WTC11 (cell line): ENCODE results near the gene PLEKHN1. TPM values are rescaled to one million over a fixed set of nuclear protein-coding genes. Genes with fewer than 3 reads are reported as not detected.

Experiments
- ATAC-seq: fragments of 200-7000 bp; cut with Tn5 transposase; 2 replicates; pipeline ENCODE4 v1.10.0; 2021; ENCODE audit warnings: mild to moderate bottlenecking, moderate library complexity
- CTCF ChIA-PET: fragments of 300-600 bp; sonication (Branson Sonifier 250); formaldehyde crosslinking; loops from one replicate; lab custom pipeline; 2021; ENCODE audit warnings: antibody characterized with exemption; lab: Charles Lee
- POLR2A ChIA-PET: fragments of 350-600 bp; sonication (Branson Sonifier 250); formaldehyde crosslinking; loops from one replicate; lab custom pipeline; 2021; ENCODE audit warnings: antibody characterized with exemption; lab: Charles Lee
- DNase-seq: peaks from one replicate; pipeline ENCODE4 v3.0.0; 2021; ENCODE audit warnings: low spot score
- H3K27ac Mint-ChIP-seq: 2 replicates; pipeline ENCODE4 v1.8.0; 2021; ENCODE audit warnings: mixed read lengths
- H3K27me3 Mint-ChIP-seq: 2 replicates; pipeline ENCODE4 v1.8.0; 2021; ENCODE audit warnings: low read depth, mild to moderate bottlenecking, moderate library complexity, mixed read lengths
- H3K36me3 Mint-ChIP-seq: 2 replicates; pipeline ENCODE4 v1.8.0; 2021; ENCODE audit warnings: mixed read lengths
- H3K4me1 Mint-ChIP-seq: 2 replicates; pipeline ENCODE4 v1.8.0; 2022; ENCODE audit warnings: mixed read lengths
- H3K4me3 Mint-ChIP-seq: 2 replicates; pipeline ENCODE4 v1.8.0; 2021; ENCODE audit warnings: mild to moderate bottlenecking, moderate library complexity, mixed read lengths
- H3K9me3 Mint-ChIP-seq: 2 replicates; pipeline ENCODE4 v1.8.0; 2021; ENCODE audit warnings: mixed read lengths
- ATF1 ChIP-seq: sonication (generic); formaldehyde crosslinking; IDR thresholded peaks from 2 replicates; pipeline ENCODE4 v1.8.1; 2023; ENCODE audit warnings: mild to moderate bottlenecking, moderate library complexity, missing genetic modification reagents
- ELF4 ChIP-seq: sonication (generic); formaldehyde crosslinking; IDR thresholded peaks from 2 replicates; pipeline ENCODE4 v1.8.1; 2022; ENCODE audit warnings: low read depth, mild to moderate bottlenecking, moderate library complexity, missing genetic modification reagents
- ESRRA ChIP-seq: sonication (generic); formaldehyde crosslinking; IDR thresholded peaks from 2 replicates; pipeline ENCODE4 v1.8.1; 2022; ENCODE audit warnings: mild to moderate bottlenecking, missing genetic modification reagents, borderline replicate concordance
- HMGA2 ChIP-seq: fragments of 250-450 bp; sonication (Bioruptor Pico); IDR thresholded peaks from 2 replicates; pipeline ENCODE4 v1.4.0; 2021; ENCODE audit warnings: mild to moderate bottlenecking, moderate library complexity
- IRF2 ChIP-seq: sonication (generic); formaldehyde crosslinking; IDR thresholded peaks from 2 replicates; pipeline ENCODE4 v1.8.0; 2022; ENCODE audit warnings: low read depth, missing genetic modification reagents, borderline replicate concordance
- JAZF1 ChIP-seq: fragments of 250-450 bp; sonication (Bioruptor Pico); IDR thresholded peaks from 2 replicates; pipeline ENCODE4 v1.9.0; 2021; ENCODE audit warnings: moderate library complexity, mild to moderate bottlenecking, inconsistent platforms
- MXD4 ChIP-seq: fragments of 250-450 bp; sonication (Bioruptor Pico); IDR thresholded peaks from 2 replicates; pipeline ENCODE4 v1.8.0; 2021; ENCODE audit warnings: mild to moderate bottlenecking, moderate library complexity, borderline replicate concordance
- NFYB ChIP-seq: sonication (generic); formaldehyde crosslinking; conservative IDR thresholded peaks from 2 replicates; pipeline ENCODE4 v1.8.0; 2022; ENCODE audit warnings: low read depth, missing genetic modification reagents
- NR2C2 ChIP-seq: sonication (generic); formaldehyde crosslinking; IDR thresholded peaks from 2 replicates; pipeline ENCODE4 v1.8.0; 2022; ENCODE audit warnings: mild to moderate bottlenecking, missing genetic modification reagents
- PRRX2 ChIP-seq: fragments of 250-450 bp; sonication (Bioruptor Pico); IDR thresholded peaks from 2 replicates; pipeline ENCODE4 v1.8.0; 2021; ENCODE audit warnings: mild to moderate bottlenecking
- SMAD3 ChIP-seq: sonication (generic); formaldehyde crosslinking; IDR thresholded peaks from 2 replicates; pipeline ENCODE4 v1.8.0; 2022; ENCODE audit warnings: missing genetic modification reagents, mild to moderate bottlenecking, borderline replicate concordance
- TEAD4 ChIP-seq: sonication (generic); formaldehyde crosslinking; IDR thresholded peaks from 2 replicates; pipeline ENCODE4 v1.8.0; 2022; ENCODE audit warnings: mild to moderate bottlenecking, missing genetic modification reagents
- ZNF121 ChIP-seq: sonication (generic); formaldehyde crosslinking; IDR thresholded peaks from 2 replicates; pipeline ENCODE4 v1.8.0; 2023; ENCODE audit warnings: missing genetic modification reagents
- ZNF232 ChIP-seq: sonication (generic); formaldehyde crosslinking; IDR thresholded peaks from 2 replicates; pipeline ENCODE4 v1.8.0; 2022; ENCODE audit warnings: mild to moderate bottlenecking, missing genetic modification reagents
- total RNA-seq: library from RNA; stranded (reverse); gene quantifications from 3 replicates; pipeline ENCODE4 v1.2.3, GENCODE V29; 2021
- TF ChIP-seq, protein P1 (sequence below): sonication (generic); formaldehyde crosslinking; conservative IDR thresholded peaks from 2 replicates; pipeline ENCODE4 v1.8.1; 2022; ENCODE audit warnings: mild to moderate bottlenecking, missing genetic modification reagents
- TF ChIP-seq, protein P2 (sequence below): fragments of 250-450 bp; sonication (Bioruptor Pico); IDR thresholded peaks from 2 replicates; pipeline ENCODE4 v1.8.0; 2021; ENCODE audit warnings: mild to moderate bottlenecking
- TF ChIP-seq, protein P3 (sequence below): sonication (generic); formaldehyde crosslinking; IDR thresholded peaks from 2 replicates; pipeline ENCODE4 v1.8.1; 2022; ENCODE audit warnings: mild to moderate bottlenecking, moderate library complexity, missing genetic modification reagents
- TF ChIP-seq, protein P4 (sequence below): sonication (generic); formaldehyde crosslinking; IDR thresholded peaks from 2 replicates; pipeline ENCODE4 v1.8.1; 2022; ENCODE audit warnings: mild to moderate bottlenecking, missing genetic modification reagents, moderate library complexity, borderline replicate concordance
- TF ChIP-seq, protein P5 (sequence below): fragments of 200-600 bp; IDR thresholded peaks from 2 replicates; pipeline ENCODE4 v1.8.0; 2022; ENCODE audit warnings: antibody characterized with exemption
- TF ChIP-seq, protein P6 (sequence below): fragments of 250-450 bp; sonication (Bioruptor Pico); IDR thresholded peaks from 2 replicates; pipeline ENCODE4 v1.9.0; 2021; ENCODE audit warnings: moderate library complexity, mild to moderate bottlenecking, inconsistent platforms, borderline replicate concordance
- TF ChIP-seq, protein P7 (sequence below): sonication (generic); formaldehyde crosslinking; IDR thresholded peaks from 2 replicates; pipeline ENCODE4 v1.8.1; 2023; ENCODE audit warnings: mild to moderate bottlenecking, missing genetic modification reagents, moderate library complexity
- TF ChIP-seq, protein P8 (sequence below): sonication (generic); formaldehyde crosslinking; IDR thresholded peaks from 2 replicates; pipeline ENCODE4 v1.8.0; 2023; ENCODE audit warnings: mild to moderate bottlenecking, missing genetic modification reagents

The PLEKHN1 gene
- total RNA-seq, 1 experiment from 2014 or later: 3.4 TPM

DNA sequence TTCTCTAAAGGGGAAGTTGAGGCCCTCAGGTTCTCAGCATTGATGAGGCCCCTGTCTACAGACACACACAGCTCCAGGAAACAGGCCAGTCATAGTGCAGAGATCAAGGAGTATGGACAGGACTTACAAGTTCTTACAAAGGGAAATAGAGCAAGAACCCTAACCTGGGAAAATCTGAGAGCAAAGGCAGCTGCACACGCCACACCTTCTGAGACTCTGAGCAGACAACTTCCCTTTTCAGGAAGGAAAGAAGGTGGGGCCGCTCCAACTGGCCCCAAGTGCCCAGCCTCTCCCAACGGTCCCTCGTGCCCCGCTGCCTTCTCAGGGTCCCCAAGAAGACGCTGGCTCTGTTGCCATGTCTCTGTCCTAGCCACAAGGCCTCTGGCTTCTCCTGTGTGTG is 10.8 kb upstream of the PLEKHN1 start:
- ChIA-PET CTCF (no interaction called here), POLR2A (no interaction called here)
- DNase-seq: no peak
- Mint-ChIP-seq H3K27me3 (peaks cover 9% of the 10 kb centered on the region), H3K36me3 (peaks cover 35% of the 10 kb centered on the region), H3K27ac (no peak overlapping the region), H3K4me3 (no peak overlapping the region), H3K4me1 (peaks cover 11% of the 10 kb centered on the region), H3K9me3 (no peaks in the 10 kb centered on the region)
- TF ChIP-seq HMGA2: no peak
- TF ChIP-seq, protein P1, sequence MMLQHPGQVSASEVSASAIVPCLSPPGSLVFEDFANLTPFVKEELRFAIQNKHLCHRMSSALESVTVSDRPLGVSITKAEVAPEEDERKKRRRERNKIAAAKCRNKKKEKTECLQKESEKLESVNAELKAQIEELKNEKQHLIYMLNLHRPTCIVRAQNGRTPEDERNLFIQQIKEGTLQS: no peak
- TF ChIP-seq, protein P2, sequence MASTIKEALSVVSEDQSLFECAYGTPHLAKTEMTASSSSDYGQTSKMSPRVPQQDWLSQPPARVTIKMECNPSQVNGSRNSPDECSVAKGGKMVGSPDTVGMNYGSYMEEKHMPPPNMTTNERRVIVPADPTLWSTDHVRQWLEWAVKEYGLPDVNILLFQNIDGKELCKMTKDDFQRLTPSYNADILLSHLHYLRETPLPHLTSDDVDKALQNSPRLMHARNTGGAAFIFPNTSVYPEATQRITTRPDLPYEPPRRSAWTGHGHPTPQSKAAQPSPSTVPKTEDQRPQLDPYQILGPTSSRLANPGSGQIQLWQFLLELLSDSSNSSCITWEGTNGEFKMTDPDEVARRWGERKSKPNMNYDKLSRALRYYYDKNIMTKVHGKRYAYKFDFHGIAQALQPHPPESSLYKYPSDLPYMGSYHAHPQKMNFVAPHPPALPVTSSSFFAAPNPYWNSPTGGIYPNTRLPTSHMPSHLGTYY (CRISPR knock-in tag): no peak
- TF ChIP-seq TEAD4 (CRISPR knock-in tag): no peak
- no peak for TF ChIP-seq PRRX2 (CRISPR knock-in tag)
- TF ChIP-seq, protein P3, sequence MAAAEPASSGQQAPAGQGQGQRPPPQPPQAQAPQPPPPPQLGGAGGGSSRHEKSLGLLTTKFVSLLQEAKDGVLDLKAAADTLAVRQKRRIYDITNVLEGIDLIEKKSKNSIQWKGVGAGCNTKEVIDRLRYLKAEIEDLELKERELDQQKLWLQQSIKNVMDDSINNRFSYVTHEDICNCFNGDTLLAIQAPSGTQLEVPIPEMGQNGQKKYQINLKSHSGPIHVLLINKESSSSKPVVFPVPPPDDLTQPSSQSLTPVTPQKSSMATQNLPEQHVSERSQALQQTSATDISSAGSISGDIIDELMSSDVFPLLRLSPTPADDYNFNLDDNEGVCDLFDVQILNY: no peak
- TF ChIP-seq ZNF121 (CRISPR knock-in tag): no peak
- TF ChIP-seq, protein P4, sequence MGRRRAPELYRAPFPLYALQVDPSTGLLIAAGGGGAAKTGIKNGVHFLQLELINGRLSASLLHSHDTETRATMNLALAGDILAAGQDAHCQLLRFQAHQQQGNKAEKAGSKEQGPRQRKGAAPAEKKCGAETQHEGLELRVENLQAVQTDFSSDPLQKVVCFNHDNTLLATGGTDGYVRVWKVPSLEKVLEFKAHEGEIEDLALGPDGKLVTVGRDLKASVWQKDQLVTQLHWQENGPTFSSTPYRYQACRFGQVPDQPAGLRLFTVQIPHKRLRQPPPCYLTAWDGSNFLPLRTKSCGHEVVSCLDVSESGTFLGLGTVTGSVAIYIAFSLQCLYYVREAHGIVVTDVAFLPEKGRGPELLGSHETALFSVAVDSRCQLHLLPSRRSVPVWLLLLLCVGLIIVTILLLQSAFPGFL (CRISPR knock-in tag): no peak
- ATAC-seq: no peak

DNA sequence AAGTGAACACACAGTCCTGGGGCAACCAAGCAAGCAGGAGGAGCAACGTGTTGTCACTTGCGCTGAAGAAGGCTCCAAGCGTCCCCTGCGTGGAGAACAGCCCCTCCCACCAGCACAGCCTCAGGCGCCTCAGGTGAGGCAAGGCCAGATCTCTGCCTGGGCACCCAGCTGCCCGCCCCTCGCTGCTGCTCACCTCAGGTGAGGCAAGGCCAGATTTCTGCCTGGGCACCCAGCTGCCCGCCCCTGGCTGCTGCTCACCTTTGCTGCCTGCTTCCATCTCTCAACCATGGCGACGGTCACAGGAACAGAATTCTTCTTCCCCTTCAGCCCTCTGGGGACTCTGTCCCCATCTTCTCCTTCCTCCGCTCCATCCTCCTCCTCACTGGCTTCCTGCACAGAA is 9.6 kb upstream of the PLEKHN1 start:
- peaks cover 14% of the 10 kb centered on the region for H3K4me1 Mint-ChIP-seq

More for the DNA sequence above, 9.6 kb upstream of the PLEKHN1 start:
- Mint-ChIP-seq H3K27me3 (peaks cover 9% of the 10 kb centered on the region), H3K27ac (no peak overlapping the region), H3K9me3 (no peaks in the 10 kb centered on the region), H3K4me3 (no peak overlapping the region), H3K36me3 (peaks cover 26% of the 10 kb centered on the region)
- POLR2A ChIA-PET: no interaction called here
- no peak for DNase-seq
- CTCF ChIA-PET: no interaction called here
- ATAC-seq: no peak
- no peak for TF ChIP-seq IRF2 (CRISPR knock-in tag)
- TF ChIP-seq, protein P2 (CRISPR knock-in tag): no peak
- no peak for TF ChIP-seq ATF1
- TF ChIP-seq JAZF1 (CRISPR knock-in tag): no peak
- no peak for TF ChIP-seq SMAD3
- TF ChIP-seq MXD4: no peak
- TF ChIP-seq NR2C2 (CRISPR knock-in tag): no peak
- no peak for TF ChIP-seq ELF4 (CRISPR knock-in tag)
- TF ChIP-seq, protein P5, sequence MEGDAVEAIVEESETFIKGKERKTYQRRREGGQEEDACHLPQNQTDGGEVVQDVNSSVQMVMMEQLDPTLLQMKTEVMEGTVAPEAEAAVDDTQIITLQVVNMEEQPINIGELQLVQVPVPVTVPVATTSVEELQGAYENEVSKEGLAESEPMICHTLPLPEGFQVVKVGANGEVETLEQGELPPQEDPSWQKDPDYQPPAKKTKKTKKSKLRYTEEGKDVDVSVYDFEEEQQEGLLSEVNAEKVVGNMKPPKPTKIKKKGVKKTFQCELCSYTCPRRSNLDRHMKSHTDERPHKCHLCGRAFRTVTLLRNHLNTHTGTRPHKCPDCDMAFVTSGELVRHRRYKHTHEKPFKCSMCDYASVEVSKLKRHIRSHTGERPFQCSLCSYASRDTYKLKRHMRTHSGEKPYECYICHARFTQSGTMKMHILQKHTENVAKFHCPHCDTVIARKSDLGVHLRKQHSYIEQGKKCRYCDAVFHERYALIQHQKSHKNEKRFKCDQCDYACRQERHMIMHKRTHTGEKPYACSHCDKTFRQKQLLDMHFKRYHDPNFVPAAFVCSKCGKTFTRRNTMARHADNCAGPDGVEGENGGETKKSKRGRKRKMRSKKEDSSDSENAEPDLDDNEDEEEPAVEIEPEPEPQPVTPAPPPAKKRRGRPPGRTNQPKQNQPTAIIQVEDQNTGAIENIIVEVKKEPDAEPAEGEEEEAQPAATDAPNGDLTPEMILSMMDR: no peak
- TF ChIP-seq, protein P6, sequence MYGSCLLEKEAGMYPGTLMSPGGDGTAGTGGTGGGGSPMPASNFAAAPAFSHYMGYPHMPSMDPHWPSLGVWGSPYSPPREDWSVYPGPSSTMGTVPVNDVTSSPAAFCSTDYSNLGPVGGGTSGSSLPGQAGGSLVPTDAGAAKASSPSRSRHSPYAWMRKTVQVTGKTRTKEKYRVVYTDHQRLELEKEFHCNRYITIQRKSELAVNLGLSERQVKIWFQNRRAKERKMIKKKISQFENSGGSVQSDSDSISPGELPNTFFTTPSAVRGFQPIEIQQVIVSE (CRISPR knock-in tag): no peak
- TF ChIP-seq ESRRA (CRISPR knock-in tag): no peak
- no peak for TF ChIP-seq HMGA2
- TF ChIP-seq, protein P7, sequence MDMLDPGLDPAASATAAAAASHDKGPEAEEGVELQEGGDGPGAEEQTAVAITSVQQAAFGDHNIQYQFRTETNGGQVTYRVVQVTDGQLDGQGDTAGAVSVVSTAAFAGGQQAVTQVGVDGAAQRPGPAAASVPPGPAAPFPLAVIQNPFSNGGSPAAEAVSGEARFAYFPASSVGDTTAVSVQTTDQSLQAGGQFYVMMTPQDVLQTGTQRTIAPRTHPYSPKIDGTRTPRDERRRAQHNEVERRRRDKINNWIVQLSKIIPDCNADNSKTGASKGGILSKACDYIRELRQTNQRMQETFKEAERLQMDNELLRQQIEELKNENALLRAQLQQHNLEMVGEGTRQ (CRISPR knock-in tag): no peak
- TF ChIP-seq, protein P8, sequence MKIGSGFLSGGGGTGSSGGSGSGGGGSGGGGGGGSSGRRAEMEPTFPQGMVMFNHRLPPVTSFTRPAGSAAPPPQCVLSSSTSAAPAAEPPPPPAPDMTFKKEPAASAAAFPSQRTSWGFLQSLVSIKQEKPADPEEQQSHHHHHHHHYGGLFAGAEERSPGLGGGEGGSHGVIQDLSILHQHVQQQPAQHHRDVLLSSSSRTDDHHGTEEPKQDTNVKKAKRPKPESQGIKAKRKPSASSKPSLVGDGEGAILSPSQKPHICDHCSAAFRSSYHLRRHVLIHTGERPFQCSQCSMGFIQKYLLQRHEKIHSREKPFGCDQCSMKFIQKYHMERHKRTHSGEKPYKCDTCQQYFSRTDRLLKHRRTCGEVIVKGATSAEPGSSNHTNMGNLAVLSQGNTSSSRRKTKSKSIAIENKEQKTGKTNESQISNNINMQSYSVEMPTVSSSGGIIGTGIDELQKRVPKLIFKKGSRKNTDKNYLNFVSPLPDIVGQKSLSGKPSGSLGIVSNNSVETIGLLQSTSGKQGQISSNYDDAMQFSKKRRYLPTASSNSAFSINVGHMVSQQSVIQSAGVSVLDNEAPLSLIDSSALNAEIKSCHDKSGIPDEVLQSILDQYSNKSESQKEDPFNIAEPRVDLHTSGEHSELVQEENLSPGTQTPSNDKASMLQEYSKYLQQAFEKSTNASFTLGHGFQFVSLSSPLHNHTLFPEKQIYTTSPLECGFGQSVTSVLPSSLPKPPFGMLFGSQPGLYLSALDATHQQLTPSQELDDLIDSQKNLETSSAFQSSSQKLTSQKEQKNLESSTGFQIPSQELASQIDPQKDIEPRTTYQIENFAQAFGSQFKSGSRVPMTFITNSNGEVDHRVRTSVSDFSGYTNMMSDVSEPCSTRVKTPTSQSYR: no peak
- TF ChIP-seq ZNF232: no peak
- no peak for TF ChIP-seq NFYB (CRISPR knock-in tag)
- TF ChIP-seq, all 79 proteins: peak for 0
